Tibial artery (tissue), 4 donors: Measurements from ENCODE around the gene CHMP3.
"Not testable (repeated sequence)": the region's sequence is repeated elsewhere in the genome, so short reads cannot be mapped to it uniquely, and the experiment has no call there.

Experiments used
- DNase-seq, 2 donors: peaks; one replicate each; pipeline ENCODE4 v3.0.0-alpha.2; 2019
- H3K27ac ChIP-seq, 2 donors: fragments of 200-600 bp; sonication (generic) in 1 of 2; 1 replicate in 1 of 2; 2 replicates in 1 of 2; pipeline ENCODE4 v1.5.1; 2018 to 2019; ENCODE audit warnings: mild to moderate bottlenecking in 1 of 2
- H3K27me3 ChIP-seq, 2 donors: fragments of 200-600 bp; sonication (generic) in 1 of 2; one replicate each; pipeline versions ENCODE4 v1.5.1 to v1.6.0; 2016 to 2019
- H3K36me3 ChIP-seq, 3 donors: fragments of 200-600 bp; sonication (generic) in 2 of 3; one replicate each; pipeline ENCODE4 v1.5.1; 2016 to 2019; ENCODE audit warnings: mild to moderate bottlenecking in 2 of 3
- H3K4me1 ChIP-seq, 4 donors: fragments of 200-600 bp; sonication (generic) in 2 of 4; 1 replicate in 3 of 4; 2 replicates in 1 of 4; pipeline ENCODE4 v1.5.1; 2016 to 2019
- H3K4me3 ChIP-seq, 2 donors: fragments of 200-600 bp; sonication (generic) in 1 of 2; 1 replicate in 1 of 2; 2 replicates in 1 of 2; pipeline ENCODE4 v1.5.1; 2018 to 2019; ENCODE audit warnings: mild to moderate bottlenecking in 2 of 2
- H3K9me3 ChIP-seq, 3 donors: fragments of 200-600 bp; sonication (generic) in 1 of 3; one replicate each; pipeline ENCODE4 v1.5.1; 2016 to 2019
- intact Hi-C: fragments of 100-400 bp; cut with DNase I; formaldehyde crosslinking; loops from one replicate; pipeline ENCODE4 v1.15.0; 2023; ENCODE audit warnings: low total_unique reads
- TF ChIP-seq, protein P1 (sequence below), 2 experiments: fragments of 200-600 bp in 1 of 2; fragments of 450-650 bp in 1 of 2; IDR thresholded peaks; one replicate each; pipeline ENCODE4 v1.5.1; 2017 to 2019; ENCODE audit warnings: antibody characterized with exemption in 2 of 2, mild to moderate bottlenecking in 1 of 2, moderate library complexity in 1 of 2

Gene CHMP3

DNA sequence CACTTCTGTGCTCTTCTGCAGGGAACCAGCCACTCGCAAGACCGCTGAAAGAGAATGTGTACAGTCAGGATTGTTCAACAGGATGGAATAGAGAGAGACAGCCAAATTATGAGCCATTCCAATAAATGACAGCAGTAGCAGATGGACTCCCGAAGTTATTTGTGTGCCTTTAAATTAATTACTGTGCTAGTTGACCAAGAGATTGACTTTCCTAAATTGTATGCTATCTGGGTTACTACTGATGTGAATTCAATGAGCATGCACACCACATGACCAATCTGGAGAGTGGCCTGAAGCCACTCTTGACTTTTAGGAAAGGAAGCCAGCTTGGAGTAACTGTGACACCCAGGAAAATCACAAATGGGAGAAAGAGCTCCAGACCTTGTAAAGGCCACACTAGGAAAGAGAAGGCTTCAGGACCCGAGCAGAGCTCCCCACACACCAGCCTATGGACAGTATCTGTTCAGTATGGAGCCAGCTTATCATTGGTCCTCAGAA, 52.8 kb downstream of the CHMP3 start:
- Histone ChIP-seq H3K36me3 (peaks cover 28 to 46% (median 38%) of the 10 kb centered on the region in 3 donors), H3K4me1 (peaks cover 0 to 9% (median 0%) of the 10 kb centered on the region in 4 donors), H3K27ac (no peak overlapping the region), H3K27me3 (no peaks in the 10 kb centered on the region), H3K9me3 (no peaks in the 10 kb centered on the region), H3K4me3 (no peak overlapping the region)
- DNase-seq, result no peak
- intact Hi-C loops, result no loop called here
- TF ChIP-seq, protein P1, sequence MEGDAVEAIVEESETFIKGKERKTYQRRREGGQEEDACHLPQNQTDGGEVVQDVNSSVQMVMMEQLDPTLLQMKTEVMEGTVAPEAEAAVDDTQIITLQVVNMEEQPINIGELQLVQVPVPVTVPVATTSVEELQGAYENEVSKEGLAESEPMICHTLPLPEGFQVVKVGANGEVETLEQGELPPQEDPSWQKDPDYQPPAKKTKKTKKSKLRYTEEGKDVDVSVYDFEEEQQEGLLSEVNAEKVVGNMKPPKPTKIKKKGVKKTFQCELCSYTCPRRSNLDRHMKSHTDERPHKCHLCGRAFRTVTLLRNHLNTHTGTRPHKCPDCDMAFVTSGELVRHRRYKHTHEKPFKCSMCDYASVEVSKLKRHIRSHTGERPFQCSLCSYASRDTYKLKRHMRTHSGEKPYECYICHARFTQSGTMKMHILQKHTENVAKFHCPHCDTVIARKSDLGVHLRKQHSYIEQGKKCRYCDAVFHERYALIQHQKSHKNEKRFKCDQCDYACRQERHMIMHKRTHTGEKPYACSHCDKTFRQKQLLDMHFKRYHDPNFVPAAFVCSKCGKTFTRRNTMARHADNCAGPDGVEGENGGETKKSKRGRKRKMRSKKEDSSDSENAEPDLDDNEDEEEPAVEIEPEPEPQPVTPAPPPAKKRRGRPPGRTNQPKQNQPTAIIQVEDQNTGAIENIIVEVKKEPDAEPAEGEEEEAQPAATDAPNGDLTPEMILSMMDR (IDR thresholded peaks at IDR 0.05), result no peak

DNA sequence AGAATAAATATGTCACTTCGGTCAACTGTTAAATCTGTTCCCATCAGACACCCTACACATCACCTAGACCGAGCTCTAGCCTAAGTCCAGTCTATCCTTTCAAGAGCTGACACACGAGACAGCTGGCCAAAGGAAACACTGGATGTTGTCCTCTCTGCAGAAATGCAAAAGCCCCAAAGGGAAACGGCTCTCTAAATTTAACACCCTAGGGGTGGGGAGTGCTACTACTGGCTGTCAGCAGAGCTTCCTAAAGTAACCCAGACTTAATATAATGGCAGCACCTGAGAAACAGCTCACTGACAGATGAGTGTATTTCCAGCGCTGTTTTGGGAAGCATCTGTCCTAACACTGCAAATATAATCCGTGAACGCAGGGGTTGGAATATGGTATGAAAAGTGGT, 55.6 kb downstream of the CHMP3 start:
- intact Hi-C loops, result no loop called here
- Histone ChIP-seq H3K27me3 (no peaks in the 10 kb centered on the region), H3K4me3 (no peak overlapping the region), H3K4me1 (no peaks in the 10 kb centered on the region), H3K27ac (no peak overlapping the region), H3K9me3 (no peaks in the 10 kb centered on the region), H3K36me3 (peaks cover 40 to 65% (median 55%) of the 10 kb centered on the region in 3 donors)
- no peak for DNase-seq
- TF ChIP-seq, protein P1 (IDR thresholded peaks at IDR 0.05), result no peak

DNA sequence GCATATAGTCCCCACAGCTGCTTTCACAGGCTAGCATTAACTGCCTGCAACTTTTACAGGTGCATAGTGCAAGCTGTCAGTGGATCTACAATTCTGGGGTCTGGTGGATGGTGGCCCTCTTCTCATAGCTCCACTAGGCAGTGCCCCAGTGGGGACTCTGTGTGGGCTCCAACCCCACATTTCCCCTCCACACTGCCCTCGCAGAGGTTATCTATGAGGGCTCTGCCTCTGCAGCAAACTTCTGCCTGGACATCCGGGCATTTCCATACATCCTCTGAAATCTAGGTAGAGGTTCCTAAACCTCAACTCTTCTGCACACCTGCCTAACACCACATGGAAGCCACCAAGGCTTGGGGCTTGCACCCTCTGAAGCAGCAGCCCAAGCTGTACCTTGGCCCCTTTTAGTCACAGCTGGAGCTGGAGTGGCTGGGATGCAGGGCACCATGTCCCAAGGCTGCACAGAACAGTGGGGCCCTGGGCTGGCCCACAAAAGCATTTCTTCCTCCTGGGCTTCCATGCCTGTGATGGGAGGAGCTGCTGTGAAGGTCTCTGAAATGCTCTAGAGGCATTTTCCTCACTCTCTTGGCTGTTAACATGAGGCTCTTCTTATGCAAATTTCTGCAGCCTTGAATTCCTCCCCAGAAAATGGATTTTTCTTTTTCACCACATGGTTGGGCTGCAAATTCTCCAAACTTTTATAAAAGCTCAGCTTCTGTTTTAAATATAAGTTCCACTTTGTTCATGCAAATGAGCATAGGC, 62.7 kb downstream of the CHMP3 start:
- Histone ChIP-seq H3K4me3 (no peak overlapping the region), H3K27ac (no peak overlapping the region), H3K36me3 (peaks cover 69 to 77% (median 76%) of the 10 kb centered on the region in 3 donors), H3K9me3 (peaks cover 0 to 5% (median 0%) of the 10 kb centered on the region in 3 donors), H3K27me3 (no peaks in the 10 kb centered on the region), H3K4me1 (no peaks in the 10 kb centered on the region)
- TF ChIP-seq, protein P1 (IDR thresholded peaks at IDR 0.05), result no peak
- DNase-seq, result no peak
- intact Hi-C loops, result no loop called here

DNA sequence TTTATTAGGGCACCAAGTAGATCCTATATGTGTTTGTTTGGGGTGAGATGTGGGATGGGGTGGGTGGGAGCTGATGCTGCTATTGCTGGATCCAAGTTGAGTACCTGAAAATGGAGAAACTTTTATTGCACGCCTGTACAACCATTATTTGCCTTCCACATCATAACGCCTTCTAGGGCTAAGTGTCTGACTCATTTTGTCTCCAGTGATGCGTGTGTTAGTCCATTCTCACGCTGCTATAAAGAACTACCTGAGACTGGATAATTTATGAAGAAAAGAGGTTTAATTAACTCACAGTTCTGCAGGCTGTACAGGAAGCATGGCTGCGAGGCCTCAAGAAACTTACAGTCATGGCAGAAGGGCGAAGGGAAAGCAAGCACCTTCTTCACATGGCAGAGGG, 63.9 kb downstream of the CHMP3 start:
- Histone ChIP-seq H3K27me3 (no peaks in the 10 kb centered on the region), H3K4me1 (no peaks in the 10 kb centered on the region), H3K9me3 (peaks cover 0 to 5% (median 0%) of the 10 kb centered on the region in 3 donors), H3K4me3 (no peak overlapping the region), H3K36me3 (peaks cover 68 to 76% (median 72%) of the 10 kb centered on the region in 3 donors), H3K27ac (no peak overlapping the region)
- intact Hi-C loops, result no loop called here
- TF ChIP-seq, protein P1 (IDR thresholded peaks at IDR 0.05), result no peak
- DNase-seq, result no peak

DNA sequence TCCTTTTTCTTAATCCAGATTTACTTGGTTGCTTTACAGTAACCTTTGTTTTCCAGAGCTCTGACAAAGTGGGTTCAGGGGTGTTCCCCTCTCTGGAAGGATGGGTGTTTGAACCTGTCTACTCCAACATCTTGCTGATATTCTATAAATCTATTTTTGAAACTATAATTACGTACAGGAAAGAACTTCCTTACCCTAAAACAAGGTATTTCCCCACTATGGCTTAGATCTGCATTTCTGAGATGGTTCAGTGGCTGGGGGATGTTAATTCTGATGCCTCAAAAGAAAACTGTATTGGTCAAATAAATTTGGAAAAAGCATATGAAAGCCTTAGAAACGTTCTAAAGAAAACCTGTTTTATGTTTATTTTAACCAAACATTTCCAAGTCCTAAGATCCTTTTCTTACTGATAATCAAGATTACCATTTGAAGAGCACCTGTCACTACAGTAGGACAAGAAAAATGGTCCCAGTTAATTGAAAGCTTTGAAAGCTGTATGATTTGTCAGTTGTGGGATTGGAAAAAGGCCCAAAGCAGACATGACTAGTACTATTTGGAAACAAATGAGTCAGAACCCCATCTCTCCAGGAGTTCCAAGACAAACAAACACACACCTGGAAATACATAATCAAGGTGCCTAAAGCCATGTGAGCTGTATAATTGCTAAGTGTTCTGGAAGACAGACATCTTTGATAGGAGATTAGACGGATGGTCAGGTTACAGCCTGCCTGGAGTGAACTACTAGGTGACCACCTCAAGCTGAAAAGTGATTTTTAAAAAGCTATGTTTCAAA, 64.6 kb downstream of the CHMP3 start:
- peaks cover 0 to 5% (median 0%) of the 10 kb centered on the region in 3 donors for H3K9me3 ChIP-seq
- no peak overlapping the region for H3K4me3 ChIP-seq
- intact Hi-C loops, result no loop called here
- TF ChIP-seq, protein P1 (IDR thresholded peaks at IDR 0.05), result no peak
- H3K36me3 ChIP-seq, result peaks cover 64 to 79% (median 78%) of the 10 kb centered on the region in 3 donors
- no peak overlapping the region for H3K27ac ChIP-seq
- no peaks in the 10 kb centered on the region for H3K27me3 ChIP-seq
- no peak for DNase-seq
- H3K4me1 ChIP-seq, result no peaks in the 10 kb centered on the region

DNA sequence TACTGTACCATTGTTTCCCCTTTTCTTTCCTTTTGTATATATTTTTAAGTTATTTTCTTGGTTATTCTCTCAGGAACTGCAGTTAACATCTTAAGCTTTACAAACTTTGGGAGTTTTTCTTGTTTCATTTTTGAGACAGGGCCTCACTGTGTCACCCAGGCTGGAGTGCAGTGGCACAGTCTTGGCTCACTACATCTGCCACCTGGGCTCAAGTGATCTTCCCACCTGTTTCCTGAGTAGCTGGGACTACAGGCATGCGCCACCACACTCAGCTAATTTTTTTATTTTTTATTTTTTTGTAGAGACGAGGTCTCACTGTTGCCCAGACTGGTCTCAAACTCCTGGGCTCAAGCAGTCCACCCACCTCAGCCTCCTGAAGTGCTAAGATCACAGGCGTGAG, 66.9 kb downstream of the CHMP3 start:
- H3K4me1 ChIP-seq, H3K9me3 ChIP-seq, H3K27me3 ChIP-seq, DNase-seq, intact Hi-C loops, H3K4me3 ChIP-seq, H3K27ac ChIP-seq: not testable (repeated sequence)
- H3K36me3 ChIP-seq, result peaks cover 84 to 92% (median 88%) of the 10 kb centered on the region in 3 donors
